ENCODE measurements around the gene EIF2AK3. TPM values are rescaled to one million over a fixed set of nuclear protein-coding genes. Genes with fewer than 3 reads are reported as not detected.

The EIF2AK3 gene
- total and polyA plus RNA-seq, 8 donors, result 4.8 to 92.3 (median 40.5) TPM

DNA sequence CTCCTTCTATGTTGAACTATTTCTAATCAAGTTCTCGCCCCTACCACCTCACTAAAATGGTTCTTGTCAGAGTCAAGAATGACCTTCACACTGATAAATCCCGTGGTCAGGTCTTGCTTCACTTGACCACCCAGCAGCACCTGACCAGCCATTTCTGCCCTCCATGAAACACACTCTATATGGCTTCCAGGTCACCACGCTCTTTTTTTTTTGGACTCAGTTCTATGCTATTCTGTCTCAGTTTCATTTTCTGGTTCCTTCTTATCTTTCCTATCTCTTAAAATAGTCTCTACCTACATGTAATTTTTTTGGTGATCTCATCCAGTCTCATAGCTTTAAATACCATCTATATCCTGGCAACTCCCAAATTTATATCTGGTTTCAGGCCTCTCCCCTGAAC, 11.4 kb downstream of the EIF2AK3 start:
- H3K4me1 ChIP-seq, result peaks cover 29 to 81% (median 55%) of the 10 kb centered on the region in 4 donors
- TF ChIP-seq, protein P1, sequence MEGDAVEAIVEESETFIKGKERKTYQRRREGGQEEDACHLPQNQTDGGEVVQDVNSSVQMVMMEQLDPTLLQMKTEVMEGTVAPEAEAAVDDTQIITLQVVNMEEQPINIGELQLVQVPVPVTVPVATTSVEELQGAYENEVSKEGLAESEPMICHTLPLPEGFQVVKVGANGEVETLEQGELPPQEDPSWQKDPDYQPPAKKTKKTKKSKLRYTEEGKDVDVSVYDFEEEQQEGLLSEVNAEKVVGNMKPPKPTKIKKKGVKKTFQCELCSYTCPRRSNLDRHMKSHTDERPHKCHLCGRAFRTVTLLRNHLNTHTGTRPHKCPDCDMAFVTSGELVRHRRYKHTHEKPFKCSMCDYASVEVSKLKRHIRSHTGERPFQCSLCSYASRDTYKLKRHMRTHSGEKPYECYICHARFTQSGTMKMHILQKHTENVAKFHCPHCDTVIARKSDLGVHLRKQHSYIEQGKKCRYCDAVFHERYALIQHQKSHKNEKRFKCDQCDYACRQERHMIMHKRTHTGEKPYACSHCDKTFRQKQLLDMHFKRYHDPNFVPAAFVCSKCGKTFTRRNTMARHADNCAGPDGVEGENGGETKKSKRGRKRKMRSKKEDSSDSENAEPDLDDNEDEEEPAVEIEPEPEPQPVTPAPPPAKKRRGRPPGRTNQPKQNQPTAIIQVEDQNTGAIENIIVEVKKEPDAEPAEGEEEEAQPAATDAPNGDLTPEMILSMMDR (IDR thresholded peaks at IDR 0.05), result no peak
- no peak for TF ChIP-seq POLR2A (IDR thresholded peaks at IDR 0.05)
- TF ChIP-seq EP300 (IDR thresholded peaks at IDR 0.05), result no peak
- no peak for TF ChIP-seq POLR2AphosphoS5 (IDR thresholded peaks at IDR 0.05)
- WGBS, 5 donors, result 79 to 90% (median 84%) methylated on average over 3 of the region's 3 CpGs
- no peak overlapping the region for H3K4me3 ChIP-seq
- peak overlapping the region in 1 of 5 donors; percentile 1 for H3K27ac ChIP-seq
- DNase-seq, result no peak
- peaks cover 0 to 28% (median 15%) of the 10 kb centered on the region in 4 donors for H3K36me3 ChIP-seq
- H3K27me3 ChIP-seq, result no peaks in the 10 kb centered on the region
- intact Hi-C loops (cut with DNase I; ENCODE audit: low total_unique reads), result no loop called here
- no peaks in the 10 kb centered on the region for H3K9me3 ChIP-seq

DNA sequence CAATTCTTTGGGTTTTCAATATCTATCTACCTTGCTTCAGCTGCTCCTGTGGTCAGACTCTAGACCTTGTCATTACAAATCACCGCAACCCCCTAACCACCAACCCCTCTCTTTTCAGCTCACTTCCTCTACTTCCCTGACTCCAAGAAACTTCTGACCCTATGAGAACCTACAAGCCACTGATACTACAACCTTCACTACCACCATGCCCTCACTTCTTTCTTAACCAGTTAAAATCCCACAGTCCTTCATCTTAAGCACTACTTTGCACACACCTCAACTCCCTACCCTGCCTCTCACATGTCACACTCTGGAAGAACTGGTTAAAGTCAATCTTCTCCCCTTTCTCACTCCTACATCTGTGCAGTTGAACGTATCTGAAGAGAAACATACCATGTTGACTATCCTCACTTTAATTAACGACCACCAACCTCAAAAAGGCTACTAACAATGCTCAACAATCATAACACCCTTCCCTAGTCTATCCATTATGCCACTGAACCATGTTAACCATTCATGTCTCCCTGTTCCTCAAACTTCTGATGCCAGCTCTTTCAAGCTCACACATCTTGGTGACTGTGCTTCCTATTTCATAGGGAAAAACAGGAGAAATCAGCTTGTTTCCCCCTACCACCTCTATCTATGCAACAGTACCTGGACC, 12.6 kb downstream of the EIF2AK3 start:
- Histone ChIP-seq H3K27me3 (no peaks in the 10 kb centered on the region), H3K36me3 (peaks cover 0 to 31% (median 15%) of the 10 kb centered on the region in 4 donors), H3K4me1 (peaks cover 29 to 70% (median 48%) of the 10 kb centered on the region in 4 donors), H3K4me3 (no peak overlapping the region), H3K27ac (peak overlapping the region; percentile 6 to 45 (median 14)), H3K9me3 (no peaks in the 10 kb centered on the region)
- intact Hi-C loops (cut with DNase I; ENCODE audit: low total_unique reads), result no loop called here
- no peak for TF ChIP-seq POLR2A (IDR thresholded peaks at IDR 0.05)
- TF ChIP-seq EP300 (IDR thresholded peaks at IDR 0.05), result no peak
- TF ChIP-seq, protein P1 (IDR thresholded peaks at IDR 0.05), result no peak
- TF ChIP-seq POLR2AphosphoS5 (IDR thresholded peaks at IDR 0.05), result no peak
- no peak for DNase-seq
- WGBS, 5 donors, result 83 to 88% (median 84%) methylated on average over 3 of the region's 3 CpGs

DNA sequence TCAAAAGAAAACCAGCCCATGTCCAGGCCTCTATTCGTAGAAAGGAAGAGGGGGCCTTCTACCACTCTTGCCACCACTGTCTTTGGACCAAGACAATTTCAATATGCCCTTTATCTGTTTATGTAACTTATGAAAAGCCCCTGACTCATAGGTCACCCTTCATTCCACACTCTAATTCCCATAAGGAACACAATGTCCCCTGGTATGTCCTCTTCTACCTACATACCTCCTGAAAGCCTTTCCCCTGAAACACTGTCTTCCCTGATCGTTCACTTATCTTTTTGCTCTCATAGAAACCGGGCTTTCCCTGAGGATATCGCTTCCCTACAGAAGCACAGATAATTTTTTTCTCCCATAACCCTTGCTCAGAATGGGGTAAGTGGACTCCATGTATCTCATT, 13.3 kb downstream of the EIF2AK3 start:
- no peaks in the 10 kb centered on the region for H3K9me3 ChIP-seq
- no peak for DNase-seq
- H3K36me3 ChIP-seq, result peaks cover 0 to 31% (median 15%) of the 10 kb centered on the region in 4 donors
- H3K4me3 ChIP-seq, result no peak overlapping the region
- intact Hi-C loops (cut with DNase I; ENCODE audit: low total_unique reads), result no loop called here
- peak overlapping the region; percentile 6 to 45 (median 14) for H3K27ac ChIP-seq
- H3K27me3 ChIP-seq, result no peaks in the 10 kb centered on the region
- peaks cover 25 to 63% (median 43%) of the 10 kb centered on the region in 4 donors for H3K4me1 ChIP-seq
- TF ChIP-seq, protein P1 (IDR thresholded peaks at IDR 0.05), result no peak
- TF ChIP-seq EP300 (IDR thresholded peaks at IDR 0.05) (no peak), POLR2A (IDR thresholded peaks at IDR 0.05) (no peak), POLR2AphosphoS5 (IDR thresholded peaks at IDR 0.05) (peak in 1 of 3 donors; percentile 5)
- WGBS, 5 donors, result 71 to 81% (median 76%) methylated on average over 4 of the region's 4 CpGs

DNA sequence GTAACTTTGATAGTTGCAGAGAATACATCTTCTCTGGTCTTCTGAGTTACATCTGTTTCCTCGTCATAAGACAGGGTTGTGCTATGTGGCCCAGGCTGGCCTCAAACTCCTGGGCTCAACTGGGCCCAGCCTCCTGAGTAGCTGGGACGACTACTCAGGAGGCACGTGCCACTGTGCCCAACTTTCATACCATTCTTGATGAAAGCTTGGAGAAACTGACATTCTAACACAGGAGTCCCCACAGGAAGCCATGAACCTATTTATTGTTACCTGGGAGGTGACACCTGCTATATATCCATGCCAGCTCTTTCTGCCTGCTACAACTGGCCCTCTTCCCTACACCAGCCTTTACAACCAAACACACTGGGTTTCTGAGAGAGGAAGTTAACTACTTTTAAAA, 19.1 kb downstream of the EIF2AK3 start:
- no peaks in the 10 kb centered on the region for H3K27me3 ChIP-seq
- intact Hi-C loops (cut with DNase I; ENCODE audit: low total_unique reads), result no loop called here
- no peaks in the 10 kb centered on the region for H3K9me3 ChIP-seq
- WGBS, 5 donors, result 50 to 82% (median 65%) methylated on average over 3 of the region's 3 CpGs
- no peak for DNase-seq
- peaks cover 0 to 30% (median 15%) of the 10 kb centered on the region in 4 donors for H3K4me1 ChIP-seq
- H3K4me3 ChIP-seq, result no peak overlapping the region
- TF ChIP-seq POLR2AphosphoS5 (IDR thresholded peaks at IDR 0.05), result no peak
- no peak for TF ChIP-seq EP300 (IDR thresholded peaks at IDR 0.05)
- TF ChIP-seq, protein P1 (IDR thresholded peaks at IDR 0.05), result no peak
- TF ChIP-seq POLR2A (IDR thresholded peaks at IDR 0.05), result no peak
- H3K27ac ChIP-seq, result peak overlapping the region in 1 of 5 donors; percentile 7
- peaks cover 0 to 26% (median 11%) of the 10 kb centered on the region in 4 donors for H3K36me3 ChIP-seq

Data from stomach (tissue), 9 donors.